BLaER1 treated with 17β-estradiol and CSF1 and Interleukin-3, amounts not matched to agents 10 nM and 100 nM (cell line): ENCODE measurements around the gene CEMIP2.
"Not testable (repeated sequence)": the region's sequence is repeated elsewhere in the genome, so short reads cannot be mapped to it uniquely, and the experiment has no call there.

Experiments
- H3K27ac ChIP-seq, 11 experiments: shearing (Covaris generic); formaldehyde crosslinking; 2 replicates each; pipeline ENCODE4 v1.8.1; 2022
- H3K27me3 ChIP-seq, 11 experiments: shearing (Covaris generic); formaldehyde crosslinking; 2 replicates each; pipeline ENCODE4 v1.8.1; 2022
- H3K36me3 ChIP-seq, 11 experiments: shearing (Covaris generic); formaldehyde crosslinking; 2 replicates each; pipeline ENCODE4 v1.8.1; 2022
- H3K4me1 ChIP-seq, 10 experiments: shearing (Covaris generic); formaldehyde crosslinking; 2 replicates each; pipeline ENCODE4 v1.8.1; 2022
- H3K4me2 ChIP-seq, 11 experiments: shearing (Covaris generic); formaldehyde crosslinking; 2 replicates each; pipeline ENCODE4 v1.8.1; 2022
- H3K4me3 ChIP-seq, 10 experiments: shearing (Covaris generic); formaldehyde crosslinking; 2 replicates each; pipeline ENCODE4 v1.8.1; 2022
- H3K9ac ChIP-seq, 11 experiments: shearing (Covaris generic); formaldehyde crosslinking; 2 replicates each; pipeline ENCODE4 v1.8.1; 2022
- H3K9me3 ChIP-seq, 11 experiments: shearing (Covaris generic); formaldehyde crosslinking; replicated peaks in 1 of 11; 2 replicates each; pipeline ENCODE4 v1.8.1; 2022
- H4K20me1 ChIP-seq, 11 experiments: shearing (Covaris generic); formaldehyde crosslinking; 2 replicates each; pipeline ENCODE4 v1.8.1; 2022
- Cebpa-rat ChIP-seq, 11 experiments: shearing (Covaris generic); IDR thresholded peaks; 2 replicates each; pipeline ENCODE4 v1.8.1; 2022

Gene CEMIP2, protein sequence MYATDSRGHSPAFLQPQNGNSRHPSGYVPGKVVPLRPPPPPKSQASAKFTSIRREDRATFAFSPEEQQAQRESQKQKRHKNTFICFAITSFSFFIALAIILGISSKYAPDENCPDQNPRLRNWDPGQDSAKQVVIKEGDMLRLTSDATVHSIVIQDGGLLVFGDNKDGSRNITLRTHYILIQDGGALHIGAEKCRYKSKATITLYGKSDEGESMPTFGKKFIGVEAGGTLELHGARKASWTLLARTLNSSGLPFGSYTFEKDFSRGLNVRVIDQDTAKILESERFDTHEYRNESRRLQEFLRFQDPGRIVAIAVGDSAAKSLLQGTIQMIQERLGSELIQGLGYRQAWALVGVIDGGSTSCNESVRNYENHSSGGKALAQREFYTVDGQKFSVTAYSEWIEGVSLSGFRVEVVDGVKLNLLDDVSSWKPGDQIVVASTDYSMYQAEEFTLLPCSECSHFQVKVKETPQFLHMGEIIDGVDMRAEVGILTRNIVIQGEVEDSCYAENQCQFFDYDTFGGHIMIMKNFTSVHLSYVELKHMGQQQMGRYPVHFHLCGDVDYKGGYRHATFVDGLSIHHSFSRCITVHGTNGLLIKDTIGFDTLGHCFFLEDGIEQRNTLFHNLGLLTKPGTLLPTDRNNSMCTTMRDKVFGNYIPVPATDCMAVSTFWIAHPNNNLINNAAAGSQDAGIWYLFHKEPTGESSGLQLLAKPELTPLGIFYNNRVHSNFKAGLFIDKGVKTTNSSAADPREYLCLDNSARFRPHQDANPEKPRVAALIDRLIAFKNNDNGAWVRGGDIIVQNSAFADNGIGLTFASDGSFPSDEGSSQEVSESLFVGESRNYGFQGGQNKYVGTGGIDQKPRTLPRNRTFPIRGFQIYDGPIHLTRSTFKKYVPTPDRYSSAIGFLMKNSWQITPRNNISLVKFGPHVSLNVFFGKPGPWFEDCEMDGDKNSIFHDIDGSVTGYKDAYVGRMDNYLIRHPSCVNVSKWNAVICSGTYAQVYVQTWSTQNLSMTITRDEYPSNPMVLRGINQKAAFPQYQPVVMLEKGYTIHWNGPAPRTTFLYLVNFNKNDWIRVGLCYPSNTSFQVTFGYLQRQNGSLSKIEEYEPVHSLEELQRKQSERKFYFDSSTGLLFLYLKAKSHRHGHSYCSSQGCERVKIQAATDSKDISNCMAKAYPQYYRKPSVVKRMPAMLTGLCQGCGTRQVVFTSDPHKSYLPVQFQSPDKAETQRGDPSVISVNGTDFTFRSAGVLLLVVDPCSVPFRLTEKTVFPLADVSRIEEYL (N-terminal part only)

DNA sequence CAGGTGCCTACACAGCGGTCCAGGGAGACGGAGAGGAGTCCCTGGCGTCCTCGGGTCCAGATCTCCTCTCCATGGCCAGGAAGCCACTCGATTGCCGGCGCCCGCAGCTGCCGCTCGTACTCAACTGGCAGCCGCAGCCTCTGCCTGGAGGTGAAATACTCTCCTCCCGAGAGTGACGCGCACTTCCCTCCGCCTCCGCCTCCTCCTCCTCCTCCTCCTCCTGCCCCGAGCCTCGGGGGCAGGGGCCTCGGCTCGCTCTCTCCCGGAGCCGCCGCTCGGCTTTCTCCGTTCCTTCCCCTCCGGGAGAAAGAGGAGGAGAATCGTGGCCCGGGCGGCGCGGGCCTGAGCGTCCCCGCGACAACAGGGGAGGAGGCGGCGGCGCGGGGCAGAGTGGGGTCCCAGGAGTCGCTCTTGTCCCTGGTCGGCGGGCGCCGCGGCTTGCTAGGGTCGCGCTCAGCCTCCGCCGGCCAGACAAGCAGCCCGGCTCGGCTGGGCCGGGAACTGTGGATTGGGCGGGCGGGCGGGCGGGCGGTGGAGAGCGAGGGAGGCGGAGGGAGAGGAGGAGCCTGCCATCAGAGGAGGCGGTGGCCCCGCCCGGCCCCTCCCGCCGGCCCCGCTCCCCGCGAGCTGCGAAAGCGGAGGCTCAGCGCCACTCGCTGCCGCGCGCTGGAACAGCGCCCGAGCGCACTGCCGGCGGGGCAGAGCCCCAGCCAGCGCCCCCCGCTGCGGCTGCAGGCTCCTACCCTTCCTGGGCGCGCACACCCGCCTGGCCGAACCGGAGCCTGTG lies at the start of gene CEMIP2:
TSS of gene CEMIP2 (minus strand) at position 126 of the 787 bp plus-strand sequence. CDS start 18,140 bp downstream, outside the sequence.
- no peak for TF ChIP-seq Cebpa-rat (IDR thresholded peaks at IDR 0.05)
- Histone ChIP-seq H3K4me3 (peak within 1 kb of the TSS; percentile 69 to 86 (median 83)), H3K27ac (peak within 1 kb of the TSS; percentile 88 to 97 (median 92))

GRCh38 chr9:71816916-71817451 lies 48.7 kb upstream of the CEMIP2 start:
- no peaks in the 10 kb centered on the region for H4K20me1 ChIP-seq
- peak overlapping the region; percentile 35 to 72 (median 53) for H3K4me2 ChIP-seq
- no peaks in the 10 kb centered on the region for H3K9me3 ChIP-seq
- H3K36me3 ChIP-seq = no peaks in the 10 kb centered on the region
- H3K27ac ChIP-seq = no peak overlapping the region
- TF ChIP-seq Cebpa-rat (IDR thresholded peaks at IDR 0.05) = no peak
- H3K9ac ChIP-seq = no peak overlapping the region
- no peak overlapping the region for H3K4me3 ChIP-seq
- peaks cover 10 to 24% (median 19%) of the 10 kb centered on the region in 10 experiments for H3K4me1 ChIP-seq
- no peaks in the 10 kb centered on the region for H3K27me3 ChIP-seq

More for the DNA sequence above, at the start of gene CEMIP2:
- H3K27me3 ChIP-seq = 0 out of 22 replicates have a peak, but pooled peaks cover 0 to 4% (median 0%) of the 10 kb centered on the region in 11 experiments
- peaks cover 35 to 56% (median 50%) of the 10 kb centered on the region in 10 experiments for H3K4me1 ChIP-seq
- peak within 1 kb of the TSS; percentile 89 to 97 (median 94) for H3K9ac ChIP-seq
- peaks cover 11 to 45% (median 40%) of the 10 kb centered on the region in 11 experiments; a peak in 19 of 22 replicates for H4K20me1 ChIP-seq
- H3K36me3 ChIP-seq = no peaks in the 10 kb centered on the region
- H3K4me2 ChIP-seq = peak within 1 kb of the TSS; percentile 94 to 100 (median 100)
- H3K9me3 ChIP-seq = no peaks in the 10 kb centered on the region

- no peaks in the 10 kb centered on the region for H3K27me3 ChIP-seq
- TF ChIP-seq Cebpa-rat (IDR thresholded peaks at IDR 0.05) = no peak
These were observed 46.5 kb upstream of the CEMIP2 start for GRCh38 chr9:71814815-71815214.

GRCh38 chr9:71814226-71814625 lies 45.9 kb upstream of the CEMIP2 start:
- no peak overlapping the region for H3K4me2 ChIP-seq
- no peaks in the 10 kb centered on the region for H4K20me1 ChIP-seq
- no peaks in the 10 kb centered on the region for H3K9me3 ChIP-seq
- no peaks in the 10 kb centered on the region for H3K36me3 ChIP-seq
- no peaks in the 10 kb centered on the region for H3K27me3 ChIP-seq
- no peak for TF ChIP-seq Cebpa-rat (IDR thresholded peaks at IDR 0.05)
- no peak overlapping the region for H3K27ac ChIP-seq
- H3K4me1 ChIP-seq = peaks cover 10 to 24% (median 20%) of the 10 kb centered on the region in 10 experiments
- no peak overlapping the region for H3K4me3 ChIP-seq
- H3K9ac ChIP-seq = no peak overlapping the region

More at GRCh38 chr9:71814815-71815214, 46.5 kb upstream of the CEMIP2 start:
- Histone ChIP-seq H3K9me3 (no peaks in the 10 kb centered on the region), H3K36me3 (no peaks in the 10 kb centered on the region), H3K27ac (no peak overlapping the region), H4K20me1 (no peaks in the 10 kb centered on the region), H3K4me2 (no peak overlapping the region), H3K4me3 (no peak overlapping the region), H3K4me1 (peaks cover 10 to 24% (median 20%) of the 10 kb centered on the region in 10 experiments), H3K9ac (no peak overlapping the region)

- H3K9ac ChIP-seq = no peak overlapping the region; a peak in 1 of 22 replicates
- no peak for TF ChIP-seq Cebpa-rat (IDR thresholded peaks at IDR 0.05)
- H3K27ac ChIP-seq = no peak overlapping the region
- no peak overlapping the region for H3K4me3 ChIP-seq
- H4K20me1 ChIP-seq = no peaks in the 10 kb centered on the region
- peaks cover 7 to 21% (median 16%) of the 10 kb centered on the region in 10 experiments for H3K4me1 ChIP-seq
- no peaks in the 10 kb centered on the region for H3K36me3 ChIP-seq
- no peaks in the 10 kb centered on the region for H3K27me3 ChIP-seq
- peak overlapping the region in 8 of 11 experiments; percentile 6 to 65 (median 40); a peak in 14 of 22 replicates for H3K4me2 ChIP-seq
- no peaks in the 10 kb centered on the region for H3K9me3 ChIP-seq
These were observed 44.1 kb upstream of the CEMIP2 start for GRCh38 chr9:71812385-71812784.

DNA sequence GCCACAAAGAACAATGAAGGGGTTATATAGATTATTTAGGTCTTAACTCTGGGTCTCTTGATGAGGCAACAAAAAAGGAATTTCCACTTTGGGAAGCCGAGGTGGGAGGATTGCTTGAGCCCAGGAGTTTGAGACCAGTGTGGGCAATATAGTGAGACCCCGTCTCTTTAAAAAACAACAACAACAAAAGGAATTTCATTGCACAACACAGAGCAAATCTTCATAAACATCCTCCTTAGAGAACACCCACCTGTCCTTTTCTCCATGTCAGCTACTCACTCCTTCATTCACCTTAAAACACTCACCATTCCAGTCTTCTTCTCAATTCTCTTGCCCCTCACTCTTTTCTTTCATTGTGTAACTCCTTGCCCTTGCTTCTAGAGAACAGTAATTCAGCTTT lies 39.8 kb upstream of the CEMIP2 start:
- TF ChIP-seq Cebpa-rat (IDR thresholded peaks at IDR 0.05) = no peak
- H4K20me1 ChIP-seq = no peaks in the 10 kb centered on the region
- no peaks in the 10 kb centered on the region for H3K36me3 ChIP-seq
- no peak overlapping the region for H3K9ac ChIP-seq
- no peaks in the 10 kb centered on the region for H3K27me3 ChIP-seq
- H3K9me3 ChIP-seq = peaks cover 0 to 3% (median 0%) of the 10 kb centered on the region in 11 experiments; a peak in 1 of 22 replicates
- no peak overlapping the region for H3K27ac ChIP-seq
- peaks cover 0 to 23% (median 13%) of the 10 kb centered on the region in 10 experiments; a peak in 14 of 20 replicates for H3K4me1 ChIP-seq
- no peak overlapping the region for H3K4me2 ChIP-seq
- no peak overlapping the region for H3K4me3 ChIP-seq

- Histone ChIP-seq H3K4me1 (peaks cover 0 to 13% (median 5%) of the 10 kb centered on the region in 10 experiments; a peak in 8 of 20 replicates), H3K4me3 (no peak overlapping the region), H4K20me1 (no peaks in the 10 kb centered on the region), H3K27ac (peak overlapping the region in 1 of 11 experiments; percentile 1; a peak in 1 of 22 replicates), H3K4me2 (peak overlapping the region in 3 of 11 experiments; percentile 13 to 40 (median 16); a peak in 3 of 22 replicates), H3K36me3 (peaks cover 0 to 8% (median 0%) of the 10 kb centered on the region in 11 experiments; a peak in 1 of 22 replicates), H3K9ac (0 out of 22 replicates have a peak overlapping the region, but pooled peaks of 1 of the 11 experiments have one; percentile 15), H3K27me3 (no peaks in the 10 kb centered on the region), H3K9me3 (peaks cover 7 to 15% (median 11%) of the 10 kb centered on the region in 11 experiments; a peak in 19 of 22 replicates)
- TF ChIP-seq Cebpa-rat (IDR thresholded peaks at IDR 0.05) = no peak
These were observed 38.6 kb upstream of the CEMIP2 start for GRCh38 chr9:71806901-71807307.

DNA sequence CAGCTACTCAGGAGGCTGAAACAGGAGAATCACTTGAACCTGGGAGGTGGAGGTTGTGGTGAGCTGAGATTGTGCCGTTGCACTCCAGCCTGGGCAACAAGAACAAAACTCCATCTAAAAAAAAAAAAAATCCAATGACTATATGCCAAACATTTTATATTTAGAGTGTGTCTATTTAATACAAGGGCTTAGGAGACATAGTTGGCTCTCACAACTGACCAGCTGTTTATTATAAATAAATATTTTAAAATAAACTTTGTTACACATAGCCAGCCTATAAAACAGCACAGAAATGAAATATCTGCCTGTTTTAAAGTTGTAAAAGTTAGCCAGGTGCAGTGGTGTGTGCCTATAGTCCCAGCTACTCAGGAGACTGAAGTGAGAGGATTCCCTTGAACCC lies 36.8 kb upstream of the CEMIP2 start:
- not testable (repeated sequence) for H3K4me3 ChIP-seq, H3K9ac ChIP-seq, H3K27ac ChIP-seq, H3K4me2 ChIP-seq, H4K20me1 ChIP-seq, H3K36me3 ChIP-seq, H3K27me3 ChIP-seq
- Histone ChIP-seq H3K4me1 (peaks cover 0 to 11% (median 4%) of the 10 kb centered on the region in 10 experiments; a peak in 6 of 20 replicates), H3K9me3 (peaks cover 7 to 28% (median 17%) of the 10 kb centered on the region in 11 experiments; a peak in 19 of 22 replicates)
